Vagina (tissue), 2 donors: ENCODE results near the gene GRIN2A. TPM values are rescaled to one million over a fixed set of nuclear protein-coding genes. Genes with fewer than 3 reads are reported as not detected.

Experiments used
- DNase-seq, 2 donors: peaks; one replicate each; pipeline ENCODE4 v3.0.0-alpha.2; 2017; ENCODE audit errors: extremely low spot score in 2 of 2
- H3K27ac ChIP-seq: fragments of 200-600 bp; sonication (generic); one replicate; pipeline ENCODE4 v1.5.1; 2019
- H3K27me3 ChIP-seq: fragments of 200-600 bp; sonication (generic); one replicate; pipeline ENCODE4 v1.5.1; 2019
- H3K36me3 ChIP-seq, 2 donors: fragments of 200-600 bp; sonication (generic); one replicate each; pipeline ENCODE4 v1.5.1; 2017 to 2019
- H3K4me1 ChIP-seq: fragments of 200-600 bp; sonication (generic); one replicate; pipeline ENCODE4 v1.5.1; 2019
- H3K4me3 ChIP-seq, 2 donors: fragments of 200-600 bp; sonication (generic); 1 replicate in 1 of 2; 2 replicates in 1 of 2; pipeline ENCODE4 v1.5.1; 2016 to 2019
- H3K9me3 ChIP-seq: fragments of 200-600 bp; sonication (generic); one replicate; pipeline ENCODE4 v1.5.1; 2019
- POLR2A ChIP-seq, 2 donors: fragments of 450-650 bp; IDR thresholded peaks; one replicate each; pipeline ENCODE4 v1.6.1; 2017; ENCODE audit warnings: antibody characterized with exemption in 2 of 2, mild to moderate bottlenecking in 2 of 2, moderate library complexity in 2 of 2
- POLR2AphosphoS5 ChIP-seq, 2 donors: sonication (generic); formaldehyde crosslinking; IDR thresholded peaks; one replicate each; pipeline ENCODE4 v1.9.0; 2017; ENCODE audit warnings: antibody characterized with exemption in 2 of 2, mild to moderate bottlenecking in 2 of 2, low read depth in 1 of 2; ENCODE audit not compliant: insufficient read depth in 1 of 2
- intact Hi-C: fragments of 100-400 bp; cut with DNase I; formaldehyde crosslinking; loops from one replicate; pipeline ENCODE4 v1.15.1; 2023
- total RNA-seq: library from RNA; depleted of rRNA; stranded (reverse); fragments of >200 nt; gene quantifications from one replicate; pipeline ENCODE4 v1.2.3, GENCODE V29; 2016
- TF ChIP-seq, protein P1 (sequence below), 3 experiments: fragments of 450-650 bp in 2 of 3; fragments of 200-600 bp in 1 of 3; sonication (generic) in 1 of 3; IDR thresholded peaks; one replicate each; pipeline ENCODE4 v1.5.1; 2017 to 2019; ENCODE audit warnings: antibody characterized with exemption in 3 of 3, mild to moderate bottlenecking in 2 of 3, moderate library complexity in 2 of 3

The GRIN2A gene
- total RNA-seq, 1 donor from 2014 or later, result 1.5 TPM

DNA sequence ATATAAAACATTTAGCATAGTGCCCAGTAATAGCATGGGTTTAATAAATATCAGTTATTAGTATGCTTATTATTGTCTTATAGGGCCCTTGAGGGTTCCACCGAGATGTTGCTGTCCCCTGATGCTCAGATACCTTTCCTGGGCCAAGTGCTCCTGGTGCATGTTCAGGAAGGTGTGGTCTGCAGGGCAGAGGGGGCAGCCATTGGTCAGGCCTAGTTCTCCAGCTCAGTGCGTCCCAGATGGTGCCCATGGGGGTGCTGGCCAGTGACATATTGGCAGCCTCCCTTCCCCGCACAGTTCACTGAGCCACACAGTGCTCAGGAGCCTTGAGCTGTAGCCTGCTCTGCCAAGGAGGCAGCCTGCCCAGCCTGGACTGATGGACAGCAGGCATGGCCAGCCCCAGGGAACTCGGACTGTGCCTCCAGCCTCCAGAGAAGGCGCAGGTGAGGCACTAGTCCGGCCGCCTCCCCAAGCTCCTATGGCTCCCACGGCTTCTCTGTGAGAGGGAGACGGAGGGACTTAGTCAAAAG, 7.7 kb upstream of the GRIN2A start:
- Histone ChIP-seq H3K27ac (no peak overlapping the region), H3K4me3 (no peak overlapping the region), H3K36me3 (no peaks in the 10 kb centered on the region), H3K9me3 (no peaks in the 10 kb centered on the region), H3K4me1 (no peaks in the 10 kb centered on the region), H3K27me3 (no peaks in the 10 kb centered on the region)
- intact Hi-C loops, result no loop called here
- TF ChIP-seq POLR2A (IDR thresholded peaks at IDR 0.05) (no peak), POLR2AphosphoS5 (IDR thresholded peaks at IDR 0.05; ENCODE audit: insufficient read depth in 1 of 2, low read depth in 1 of 2) (no peak)
- TF ChIP-seq, protein P1, sequence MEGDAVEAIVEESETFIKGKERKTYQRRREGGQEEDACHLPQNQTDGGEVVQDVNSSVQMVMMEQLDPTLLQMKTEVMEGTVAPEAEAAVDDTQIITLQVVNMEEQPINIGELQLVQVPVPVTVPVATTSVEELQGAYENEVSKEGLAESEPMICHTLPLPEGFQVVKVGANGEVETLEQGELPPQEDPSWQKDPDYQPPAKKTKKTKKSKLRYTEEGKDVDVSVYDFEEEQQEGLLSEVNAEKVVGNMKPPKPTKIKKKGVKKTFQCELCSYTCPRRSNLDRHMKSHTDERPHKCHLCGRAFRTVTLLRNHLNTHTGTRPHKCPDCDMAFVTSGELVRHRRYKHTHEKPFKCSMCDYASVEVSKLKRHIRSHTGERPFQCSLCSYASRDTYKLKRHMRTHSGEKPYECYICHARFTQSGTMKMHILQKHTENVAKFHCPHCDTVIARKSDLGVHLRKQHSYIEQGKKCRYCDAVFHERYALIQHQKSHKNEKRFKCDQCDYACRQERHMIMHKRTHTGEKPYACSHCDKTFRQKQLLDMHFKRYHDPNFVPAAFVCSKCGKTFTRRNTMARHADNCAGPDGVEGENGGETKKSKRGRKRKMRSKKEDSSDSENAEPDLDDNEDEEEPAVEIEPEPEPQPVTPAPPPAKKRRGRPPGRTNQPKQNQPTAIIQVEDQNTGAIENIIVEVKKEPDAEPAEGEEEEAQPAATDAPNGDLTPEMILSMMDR (IDR thresholded peaks at IDR 0.05), result no peak
- DNase-seq, result no peak

DNA sequence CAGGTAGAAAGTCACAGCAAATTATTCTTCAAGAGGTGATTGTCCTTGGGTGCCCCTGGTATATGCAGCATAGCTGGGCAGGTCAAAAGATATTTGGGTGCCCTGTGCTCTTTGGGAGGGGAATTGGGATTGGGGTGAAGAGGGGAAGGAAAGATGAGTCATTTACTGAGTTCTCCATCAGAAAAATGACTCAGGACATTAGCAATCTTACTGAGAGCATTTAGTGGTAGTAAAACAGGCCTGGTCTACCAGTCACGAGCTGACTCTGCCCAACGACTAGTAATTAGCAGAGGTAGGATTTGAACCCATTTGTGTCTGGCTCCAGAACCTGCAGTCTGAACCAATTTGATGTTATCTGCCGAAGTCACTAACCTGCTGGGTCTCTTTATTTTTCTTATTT, 6.0 kb upstream of the GRIN2A start:
- TF ChIP-seq POLR2AphosphoS5 (IDR thresholded peaks at IDR 0.05; ENCODE audit: insufficient read depth in 1 of 2, low read depth in 1 of 2), result no peak
- TF ChIP-seq, protein P1 (IDR thresholded peaks at IDR 0.05), result no peak
- no peak for TF ChIP-seq POLR2A (IDR thresholded peaks at IDR 0.05)

DNA sequence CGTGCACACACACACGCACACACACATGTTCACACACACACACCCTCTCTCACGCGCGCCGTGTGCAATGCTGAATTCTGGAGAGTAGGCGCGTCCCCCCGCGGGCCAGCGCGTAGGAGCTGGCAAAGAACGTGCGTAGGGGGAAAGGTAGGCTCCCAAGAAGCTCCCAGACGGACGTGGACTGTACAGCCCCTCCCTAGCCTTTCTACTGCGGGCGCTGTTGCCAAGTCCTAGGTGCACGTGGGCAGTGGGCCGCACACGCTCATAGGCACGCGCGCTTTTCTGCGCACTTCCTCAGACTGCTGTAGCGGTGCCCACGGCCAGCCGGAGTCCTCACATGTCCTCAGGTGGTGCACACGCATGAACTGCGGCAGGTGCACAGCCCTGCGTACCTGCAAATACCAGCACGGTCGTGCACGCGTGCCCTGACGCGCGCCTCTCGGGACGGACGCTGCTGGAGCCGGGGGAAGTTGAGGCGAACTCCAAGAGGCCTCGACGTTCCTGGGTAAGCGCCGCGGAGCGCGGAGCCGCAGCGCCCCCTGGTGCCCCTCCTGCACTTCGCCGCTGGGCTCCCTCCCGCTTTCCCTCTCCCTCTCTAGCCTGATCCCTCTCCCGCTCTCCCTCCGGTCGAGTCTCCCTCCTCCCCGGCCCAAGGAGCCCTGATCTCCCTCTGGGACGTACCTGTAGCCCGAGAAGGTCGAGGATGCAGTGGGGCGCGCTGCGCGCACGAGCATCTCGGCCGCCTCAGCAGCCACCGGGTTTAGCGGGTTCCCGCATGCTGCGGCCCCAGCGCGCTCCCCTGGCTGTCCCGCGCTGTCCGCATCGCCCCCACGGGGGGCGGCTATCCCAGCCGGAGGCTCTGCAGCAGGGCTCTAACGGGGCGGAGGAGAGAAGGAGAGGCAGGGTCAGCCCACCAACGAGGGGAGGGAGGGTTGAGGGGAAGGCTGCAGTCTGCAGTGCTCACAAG, 749 bp downstream of the GRIN2A start:
- H3K9me3 ChIP-seq, result no peaks in the 10 kb centered on the region
- no peak for DNase-seq
- no peak overlapping the region for H3K27ac ChIP-seq
- no peaks in the 10 kb centered on the region for H3K36me3 ChIP-seq
- TF ChIP-seq POLR2A (IDR thresholded peaks at IDR 0.05), result no peak
- TF ChIP-seq, protein P1 (IDR thresholded peaks at IDR 0.05), result peak; percentile 50 to 81 (median 68)
- intact Hi-C loops, result no loop called here
- H3K27me3 ChIP-seq, result no peaks in the 10 kb centered on the region
- peaks cover 22% of the 10 kb centered on the region for H3K4me1 ChIP-seq
- H3K4me3 ChIP-seq, result peak overlapping the region; percentile 18 to 24

More for the DNA sequence above, 6.0 kb upstream of the GRIN2A start:
- Histone ChIP-seq H3K27me3 (no peaks in the 10 kb centered on the region), H3K27ac (no peak overlapping the region), H3K36me3 (no peaks in the 10 kb centered on the region), H3K4me1 (peaks cover under 1% of the 10 kb centered on the region), H3K9me3 (no peaks in the 10 kb centered on the region), H3K4me3 (no peak overlapping the region)
- intact Hi-C loops, result no loop called here
- DNase-seq, result no peak

DNA sequence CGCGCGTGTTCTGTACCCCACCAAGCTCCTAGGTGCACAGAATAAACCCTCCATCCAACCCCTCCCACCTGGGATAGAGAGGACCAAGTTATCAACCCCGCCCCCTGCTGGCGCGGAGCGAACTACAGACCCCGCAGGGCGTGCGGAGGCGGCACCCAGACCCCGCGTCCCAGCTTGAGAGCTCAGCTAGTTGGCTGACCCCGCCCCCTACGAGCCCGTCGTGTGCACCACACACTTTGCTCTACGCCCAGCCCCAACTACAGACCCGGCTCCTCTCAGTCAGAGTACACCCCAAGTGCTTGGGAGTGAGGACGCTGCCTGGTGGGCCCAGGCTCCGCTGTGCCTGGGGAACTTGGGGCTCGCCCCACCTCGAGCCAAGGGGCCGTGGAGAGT, 1.5 kb downstream of the GRIN2A start:
- Histone ChIP-seq H3K9me3 (no peaks in the 10 kb centered on the region), H3K4me3 (peak overlapping the region; percentile 18 to 24), H3K27me3 (no peaks in the 10 kb centered on the region), H3K36me3 (no peaks in the 10 kb centered on the region), H3K27ac (no peak overlapping the region), H3K4me1 (peaks cover 22% of the 10 kb centered on the region)
- intact Hi-C loops, result no loop called here
- no peak for DNase-seq
- TF ChIP-seq, protein P1 (IDR thresholded peaks at IDR 0.05), result no peak
- TF ChIP-seq POLR2A (IDR thresholded peaks at IDR 0.05) (no peak), POLR2AphosphoS5 (IDR thresholded peaks at IDR 0.05; ENCODE audit: insufficient read depth in 1 of 2, low read depth in 1 of 2) (no peak)
